Ovary (tissue), 3 donors: Measurements from ENCODE around the gene GLCCI1.

ENCODE experiments used
- CTCF ChIP-seq, 3 donors: fragments of 450-650 bp in 2 of 3; fragments of 200-600 bp in 1 of 3; IDR thresholded peaks; one replicate each; pipeline versions ENCODE4 v1.5.1 to v1.8.0; 2016 to 2022; ENCODE audit warnings: antibody characterized with exemption in 3 of 3, mild to moderate bottlenecking in 1 of 3
- POLR2A ChIP-seq: fragments of 450-650 bp; IDR thresholded peaks from one replicate; pipeline ENCODE4 v1.6.1; 2017; ENCODE audit warnings: antibody characterized with exemption, mild to moderate bottlenecking, moderate library complexity
- donor health status: DM: no; HTN: no; CAD: no.

- no peak for TF ChIP-seq CTCF (IDR thresholded peaks at IDR 0.05)
- TF ChIP-seq POLR2A, result no peak
Measured at GRCh38 chr7:7992506-7992905, 23.9 kb downstream of the GLCCI1 start.
